G401.6 (cell line): ENCODE results near the gene EBF3.

Source experiments
- FAIRE-seq: peaks from 2 replicates; lab custom pipeline; 2012; peaks lifted over from hg19 to GRCh38; lab: Jason Lieb, UNC

Gene EBF3

DNA sequence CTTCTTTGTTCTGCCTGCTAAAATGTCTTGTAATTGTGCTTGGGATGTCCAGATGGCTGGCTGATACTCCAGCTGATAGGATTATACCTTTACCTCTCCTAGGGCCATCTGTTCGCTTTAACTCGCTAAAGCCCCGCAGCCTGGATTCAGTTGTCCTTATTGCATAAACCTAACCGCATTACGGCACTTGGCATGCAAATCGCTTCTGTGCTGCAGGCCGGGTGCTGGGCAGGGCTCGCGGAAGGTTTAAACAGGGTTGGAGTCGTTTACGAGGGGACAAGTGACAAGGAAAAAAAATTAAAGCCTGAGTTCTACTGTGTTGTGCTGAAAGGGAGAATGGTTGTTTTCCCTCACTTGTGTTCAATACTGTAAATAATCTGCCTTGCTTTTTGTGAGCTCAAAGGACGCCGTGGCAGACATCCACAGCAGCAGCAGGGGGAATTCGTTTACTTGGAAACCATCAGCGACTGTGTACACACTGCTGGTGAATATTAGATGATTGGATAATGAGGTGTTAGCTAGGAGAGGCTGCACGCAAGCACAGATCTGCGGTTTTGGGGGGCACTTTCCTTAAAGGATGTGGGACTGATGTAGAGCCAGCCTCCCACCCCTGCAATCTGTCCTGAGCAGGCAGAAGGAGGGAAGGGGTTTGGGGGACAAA is 93.0 kb downstream of the EBF3 start:
- FAIRE-seq = no peak

DNA sequence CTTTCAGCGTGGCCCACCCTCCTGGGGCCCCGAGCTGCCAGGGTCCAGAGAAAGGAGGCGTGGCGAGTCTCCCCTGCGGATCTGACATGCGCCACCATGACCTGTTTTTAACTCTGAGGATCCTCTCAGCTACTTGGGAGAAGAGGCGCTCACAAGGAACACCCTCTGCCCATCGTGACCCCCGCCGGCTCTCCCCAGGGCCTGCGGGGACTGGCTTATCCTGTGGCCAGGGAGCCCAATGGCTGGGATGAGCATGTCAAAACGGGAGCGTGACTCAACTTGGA is 93.7 kb downstream of the EBF3 start:
- FAIRE-seq = no peak

DNA sequence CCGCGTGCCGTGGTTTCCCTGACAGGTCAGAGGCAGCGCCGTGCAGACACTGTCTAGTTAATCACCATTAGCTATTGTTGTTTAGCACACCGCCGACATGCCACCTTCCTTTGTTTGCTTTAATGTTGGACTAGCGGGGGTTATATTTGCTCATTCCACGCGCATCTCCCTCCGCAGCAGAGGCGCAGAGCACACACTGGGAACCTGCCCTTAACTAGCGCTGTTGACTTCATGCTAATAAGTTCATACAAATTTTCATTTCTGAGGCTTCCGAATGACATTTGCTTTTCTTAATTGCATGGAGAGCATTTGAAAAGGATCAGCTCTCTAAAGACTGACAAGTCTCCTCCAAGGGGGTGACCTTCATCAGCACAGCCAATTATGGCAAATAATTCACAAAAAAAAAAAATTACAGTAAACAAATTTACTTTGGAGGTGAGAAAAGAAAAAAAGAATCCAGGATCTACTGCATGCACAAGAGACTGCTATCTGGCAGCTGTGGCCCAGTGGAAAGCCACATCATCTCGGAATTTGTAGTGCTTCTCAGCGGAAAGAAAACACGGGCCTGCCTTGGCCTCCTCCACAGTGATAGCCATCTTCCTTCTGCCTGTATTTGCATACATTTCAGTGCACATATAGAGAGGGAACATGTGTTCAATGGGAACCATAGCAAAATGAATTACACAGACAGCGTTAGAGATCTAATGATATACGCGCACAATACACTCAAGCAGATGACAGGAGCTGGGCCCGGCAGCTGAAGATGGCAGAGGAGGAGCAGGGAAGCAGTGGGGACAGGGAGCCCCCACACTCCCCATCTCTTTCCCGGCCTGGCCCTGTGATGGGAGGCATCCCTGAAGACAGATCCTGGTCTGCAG is 94.2 kb downstream of the EBF3 start:
- FAIRE-seq = no peak

DNA sequence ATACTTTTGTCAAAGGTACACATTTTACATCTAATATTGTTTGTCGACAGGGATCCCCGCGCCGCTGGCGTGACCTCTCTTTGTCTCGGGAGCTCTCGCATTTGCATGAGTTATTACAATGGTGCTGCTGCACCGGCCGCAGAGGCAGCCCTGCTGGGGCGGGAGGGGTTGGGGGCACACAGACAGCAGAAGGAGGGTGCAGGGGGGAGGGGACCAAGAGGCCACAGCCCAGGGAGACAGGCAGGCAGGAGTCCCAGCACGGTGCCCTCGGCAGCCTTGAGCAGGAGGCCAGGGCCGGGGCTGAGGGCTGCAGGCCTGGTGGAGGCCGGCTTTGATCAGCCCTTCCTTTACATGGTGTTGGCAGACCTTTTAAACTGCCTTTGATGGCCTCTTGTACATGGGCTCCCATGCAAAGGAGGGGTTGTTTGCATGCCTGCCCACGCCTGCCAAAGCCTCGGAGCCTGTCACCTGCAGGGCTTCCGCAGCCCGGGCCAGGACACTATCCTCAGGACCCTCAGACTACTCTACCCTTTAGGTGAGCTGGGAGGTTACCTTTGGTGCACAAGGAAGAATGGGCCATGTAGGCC is 95.5 kb downstream of the EBF3 start:
- no peak for FAIRE-seq

DNA sequence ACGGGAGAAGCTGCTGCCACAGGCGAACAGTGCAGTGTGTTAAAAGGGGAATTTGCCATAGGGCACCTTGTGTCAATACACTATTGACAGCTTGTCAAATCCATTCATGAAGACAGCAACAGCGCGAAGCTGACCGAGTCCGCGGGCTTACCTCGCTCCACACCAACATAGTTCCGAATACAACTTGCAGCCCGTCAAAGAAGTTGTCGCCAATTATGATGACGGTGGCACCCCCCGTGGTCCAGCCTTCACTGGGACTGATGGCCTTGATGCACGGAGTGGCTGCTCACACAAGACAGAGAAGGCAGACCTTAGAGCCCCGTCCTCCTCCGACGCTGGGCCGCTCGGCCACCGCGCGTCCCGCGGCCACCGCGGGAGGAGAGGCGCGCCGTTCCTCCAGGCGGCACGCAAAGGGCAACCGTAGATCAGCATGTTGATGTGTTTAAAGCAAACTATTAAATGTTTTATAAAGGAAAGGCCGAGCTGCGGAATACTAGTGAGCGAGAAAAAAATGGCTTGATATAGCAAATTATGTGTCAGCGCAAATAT is 96.4 kb downstream of the EBF3 start:
- FAIRE-seq = no peak

DNA sequence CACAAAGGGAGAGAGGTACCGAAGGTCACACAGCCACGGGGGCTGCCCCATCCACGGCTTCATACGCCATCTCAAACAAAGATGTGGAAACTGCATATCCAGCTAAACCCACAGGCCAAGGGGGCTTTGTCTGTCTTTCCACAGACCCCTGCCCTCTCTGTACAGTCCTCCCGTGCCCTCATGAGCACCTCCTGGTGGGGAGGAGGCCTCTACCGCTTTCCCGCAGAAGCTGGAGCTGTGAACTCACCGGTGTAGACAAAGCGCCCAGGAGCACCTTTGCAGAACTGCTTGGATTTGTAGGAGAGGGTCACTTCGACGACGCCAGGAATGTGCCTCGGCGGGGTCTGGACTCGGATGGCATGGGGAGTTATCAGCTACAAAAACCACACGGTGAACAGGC is 97.2 kb downstream of the EBF3 start:
- FAIRE-seq = no peak

DNA sequence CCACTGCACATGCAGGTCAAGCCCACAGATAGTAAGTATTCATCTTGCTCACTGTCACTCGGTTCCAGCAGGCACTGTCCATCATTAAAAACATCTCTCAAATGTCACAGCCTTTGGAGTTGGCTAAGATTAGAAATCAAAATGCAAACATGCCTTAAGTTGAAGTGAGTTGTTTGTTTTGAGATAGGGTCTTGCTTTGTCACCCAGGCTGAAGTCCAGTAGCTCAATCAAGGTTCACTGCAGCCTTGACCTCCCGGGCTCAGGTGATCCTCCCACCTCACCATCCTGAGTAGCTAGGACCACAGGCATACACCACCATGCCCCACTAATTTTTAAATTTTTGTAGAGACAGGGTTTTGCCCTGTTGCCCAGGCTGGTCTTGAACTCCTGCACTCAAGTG is 98.1 kb downstream of the EBF3 start:
- FAIRE-seq = no peak

DNA sequence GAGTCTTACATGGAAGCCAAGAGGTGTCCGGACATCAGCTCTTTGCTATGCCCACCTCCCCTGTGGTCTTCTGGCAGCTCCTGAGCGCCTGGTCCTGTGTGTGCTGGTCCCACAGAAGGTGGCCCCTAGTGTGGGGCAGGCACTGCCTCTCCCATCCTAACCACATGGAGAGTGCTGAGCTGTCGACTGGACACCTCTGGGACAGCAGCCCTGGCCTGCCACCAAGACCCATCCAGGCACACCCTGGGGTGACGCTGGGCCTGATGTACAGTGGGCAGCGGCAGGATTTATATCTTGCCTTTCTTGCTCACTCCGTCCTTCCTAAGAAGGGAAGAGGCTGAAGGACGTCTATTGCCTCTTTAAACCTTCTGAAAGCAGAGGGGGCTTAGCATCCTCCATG is 98.7 kb downstream of the EBF3 start:
- FAIRE-seq = no peak

DNA sequence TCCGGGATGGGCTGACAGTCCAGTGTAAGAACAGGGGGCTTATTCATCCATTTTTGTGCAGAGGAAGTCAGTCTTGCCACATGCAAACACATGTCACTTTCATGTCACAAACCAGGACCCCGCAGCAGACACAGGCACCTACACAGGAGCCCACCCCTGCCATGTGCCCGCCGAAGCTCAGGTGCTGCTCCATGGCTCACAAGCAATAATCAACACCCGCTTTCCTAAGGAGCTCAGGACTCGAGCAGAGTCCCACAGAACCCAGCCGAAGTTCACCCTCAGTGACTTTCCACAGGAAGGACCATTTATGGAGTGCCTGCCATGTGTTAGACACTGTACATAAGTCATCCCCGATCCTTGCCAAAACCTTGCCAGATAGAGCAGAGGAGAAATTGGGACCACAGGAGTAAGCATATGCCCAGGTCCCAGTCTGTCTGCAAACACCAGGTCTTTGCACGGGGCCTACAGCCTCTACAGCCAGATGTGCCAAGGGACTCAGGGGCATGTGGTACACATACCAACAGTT is 99.4 kb downstream of the EBF3 start:
- no peak for FAIRE-seq

DNA sequence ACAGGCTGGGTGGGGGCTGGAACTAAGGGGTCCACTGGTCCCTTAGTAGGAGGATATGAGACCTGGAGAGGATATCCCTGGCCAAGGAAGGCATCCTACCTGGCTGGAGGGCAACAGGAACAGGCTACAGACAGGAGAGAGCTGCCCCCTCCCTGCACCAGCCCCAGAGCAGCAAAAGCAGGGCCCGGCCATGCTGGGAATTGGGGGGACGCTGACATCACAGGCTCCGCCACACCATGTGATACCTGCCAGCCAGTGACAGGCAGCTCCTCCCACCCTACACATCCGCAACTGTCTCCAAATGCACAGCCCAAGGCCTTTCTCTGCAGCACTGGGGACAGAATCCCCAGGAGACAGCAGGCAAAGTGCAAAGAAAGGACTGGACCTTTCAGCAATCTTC is 100.0 kb downstream of the EBF3 start:
- FAIRE-seq = no peak

DNA sequence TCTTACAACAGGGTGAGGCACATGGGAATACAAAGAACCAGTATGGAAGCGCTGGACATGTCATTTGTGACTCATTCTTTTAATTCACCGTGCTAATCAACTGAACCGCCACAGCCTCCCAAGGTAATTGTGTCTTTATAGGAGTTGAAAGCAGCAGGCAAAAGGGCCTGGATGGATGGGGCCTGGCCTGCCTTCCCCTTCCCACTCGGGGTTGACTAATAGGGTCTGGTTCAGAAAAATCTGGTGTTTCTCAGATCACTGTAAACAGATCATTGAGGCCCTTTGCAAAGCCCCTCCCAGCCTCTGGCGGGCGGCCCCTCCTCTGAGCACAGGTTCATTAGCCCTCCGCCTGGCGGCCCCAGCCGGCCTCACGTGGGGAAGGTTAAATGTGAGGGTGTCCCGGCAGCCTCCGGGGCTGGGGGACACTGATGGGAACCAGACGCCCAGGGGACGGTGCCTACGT is 100.8 kb downstream of the EBF3 start:
- FAIRE-seq = no peak

DNA sequence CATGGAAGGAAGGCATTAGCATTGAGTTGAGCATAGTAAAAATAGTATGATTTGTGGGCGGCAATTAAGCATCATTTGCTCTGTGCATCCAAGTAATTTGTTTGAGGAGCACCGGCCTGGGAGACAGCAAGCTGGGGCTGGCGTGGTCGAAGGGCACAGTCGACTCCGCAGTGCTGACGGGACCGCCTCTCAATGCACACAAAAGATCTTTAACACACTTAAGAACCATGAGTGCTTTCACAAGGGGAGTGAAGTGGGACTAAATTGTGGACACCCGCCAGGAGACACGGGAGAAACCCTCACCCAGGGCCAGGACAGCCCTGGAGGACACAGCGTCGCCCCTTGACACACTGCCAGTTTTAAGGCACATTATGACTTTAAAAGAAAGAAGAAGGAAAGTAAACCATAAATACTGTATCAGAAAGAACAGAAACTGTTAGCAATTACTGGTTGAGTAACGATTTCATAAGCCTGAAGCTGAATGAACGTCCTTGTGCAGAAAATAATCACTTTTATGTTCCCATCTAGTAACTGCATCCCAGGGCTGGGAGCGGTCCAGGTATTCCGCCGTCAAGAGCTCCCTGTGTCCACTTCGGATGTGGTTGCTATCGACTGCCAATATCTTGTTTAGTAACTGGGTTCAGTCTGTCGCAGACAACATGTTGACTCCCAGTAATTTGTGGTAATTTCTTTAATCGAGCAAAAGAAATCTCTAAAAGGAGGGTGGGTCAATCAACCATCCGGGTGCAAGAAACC is 102.1 kb downstream of the EBF3 start:
- no peak for FAIRE-seq

DNA sequence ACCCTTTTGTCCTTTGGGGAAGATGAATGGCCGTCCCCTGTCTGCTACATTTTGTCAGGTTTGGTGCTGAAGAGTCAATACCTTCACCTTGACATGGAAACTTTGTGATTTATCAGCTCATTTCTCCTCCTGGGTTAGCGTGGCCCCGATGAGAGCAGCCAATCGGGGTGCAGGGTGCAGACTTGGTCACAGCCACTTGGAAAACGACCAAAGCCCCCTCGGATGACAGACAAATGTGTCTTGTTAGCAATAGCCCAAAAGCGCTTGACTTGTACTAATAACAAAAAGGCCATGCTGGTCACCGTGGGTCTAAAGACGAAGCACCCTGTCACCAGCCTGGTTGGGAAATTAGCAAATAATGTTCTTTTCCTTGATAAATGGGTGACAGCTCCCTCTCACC is 103.7 kb downstream of the EBF3 start:
- no peak for FAIRE-seq

DNA sequence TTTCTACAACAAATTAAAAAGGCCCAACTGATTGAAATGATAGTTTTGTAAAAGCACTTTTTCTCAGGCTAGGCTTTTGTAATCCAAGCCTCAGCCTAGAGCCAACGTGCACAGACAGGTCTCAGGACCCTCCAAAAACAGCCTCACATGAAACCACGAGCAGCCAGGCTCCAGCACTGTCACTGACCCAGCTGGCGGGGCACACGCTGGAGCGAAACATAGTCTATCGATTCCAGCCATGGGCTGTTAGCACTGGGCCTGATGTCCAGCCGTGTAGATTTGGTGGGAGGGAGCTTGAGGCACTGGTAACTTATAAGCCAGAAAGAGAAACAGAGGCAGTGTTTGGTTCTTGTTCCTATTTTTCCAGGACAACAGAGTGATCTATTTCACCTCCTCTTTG is 104.5 kb downstream of the EBF3 start:
- no peak for FAIRE-seq

DNA sequence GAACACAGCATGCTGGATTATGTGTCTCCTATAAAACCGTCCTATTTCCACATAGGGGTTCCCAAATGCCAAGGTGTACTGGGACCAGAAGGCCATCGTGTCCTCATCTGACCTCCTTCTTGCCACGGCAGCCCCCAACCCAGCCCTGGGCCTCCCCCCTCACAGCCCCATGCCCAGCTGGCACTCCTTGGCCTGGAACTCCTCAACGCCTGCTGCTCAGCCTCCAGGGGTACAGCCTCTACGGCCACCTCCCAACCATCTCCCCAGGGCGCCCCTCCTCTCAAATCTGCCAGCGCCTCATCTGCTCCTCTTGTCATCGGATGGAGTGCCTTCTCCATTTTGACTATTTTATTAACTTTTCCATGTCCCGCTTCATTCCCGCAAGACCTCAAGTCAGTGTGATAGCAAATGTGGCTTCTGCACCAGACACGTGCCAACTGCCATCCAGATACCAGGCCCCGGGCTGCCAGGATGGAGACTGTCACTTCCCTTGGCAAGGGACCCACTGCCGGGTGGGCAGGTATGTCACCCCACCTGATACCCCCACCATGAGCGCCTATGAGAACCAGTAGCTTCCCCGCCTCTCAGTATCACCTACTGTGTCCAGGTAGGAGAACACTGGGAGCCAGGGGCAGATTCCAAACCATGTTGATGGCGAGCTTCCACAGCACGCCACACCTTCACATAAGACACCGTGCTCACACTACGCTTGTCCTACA is 106.7 kb downstream of the EBF3 start:
- no peak for FAIRE-seq

DNA sequence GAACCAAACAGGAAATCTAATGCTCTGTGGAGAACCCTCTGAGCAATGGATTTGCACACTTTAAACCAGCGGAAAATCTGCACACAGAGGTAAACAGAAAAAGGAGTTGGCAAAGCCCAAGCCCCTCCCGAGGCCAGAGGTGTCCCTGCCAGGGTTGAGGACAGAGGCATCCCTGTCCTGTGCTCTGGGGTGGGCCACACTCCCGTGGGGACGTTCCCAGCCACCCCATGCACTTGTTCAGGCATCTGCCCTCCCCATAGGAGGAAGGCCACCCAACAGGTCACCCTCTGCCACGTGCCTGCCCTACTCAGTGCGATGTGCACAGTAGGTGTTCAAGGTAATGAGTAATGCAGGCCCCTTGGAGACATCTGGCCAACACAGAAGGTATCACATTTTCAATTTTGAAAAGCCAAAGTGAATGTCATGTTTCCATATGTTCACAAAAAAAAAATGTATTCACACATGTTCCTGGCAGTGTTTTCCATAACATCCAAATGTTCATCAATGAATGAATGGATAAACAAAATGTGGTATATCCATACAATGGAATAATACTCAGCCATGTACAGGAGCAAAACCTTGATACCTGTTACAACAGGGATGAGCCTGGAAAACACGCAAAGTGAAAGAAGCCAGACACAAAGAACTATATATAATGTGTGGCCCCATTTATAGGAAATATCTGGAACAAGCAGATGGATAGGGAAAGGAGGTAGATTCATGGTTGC is 108.1 kb downstream of the EBF3 start:
- FAIRE-seq = no peak

DNA sequence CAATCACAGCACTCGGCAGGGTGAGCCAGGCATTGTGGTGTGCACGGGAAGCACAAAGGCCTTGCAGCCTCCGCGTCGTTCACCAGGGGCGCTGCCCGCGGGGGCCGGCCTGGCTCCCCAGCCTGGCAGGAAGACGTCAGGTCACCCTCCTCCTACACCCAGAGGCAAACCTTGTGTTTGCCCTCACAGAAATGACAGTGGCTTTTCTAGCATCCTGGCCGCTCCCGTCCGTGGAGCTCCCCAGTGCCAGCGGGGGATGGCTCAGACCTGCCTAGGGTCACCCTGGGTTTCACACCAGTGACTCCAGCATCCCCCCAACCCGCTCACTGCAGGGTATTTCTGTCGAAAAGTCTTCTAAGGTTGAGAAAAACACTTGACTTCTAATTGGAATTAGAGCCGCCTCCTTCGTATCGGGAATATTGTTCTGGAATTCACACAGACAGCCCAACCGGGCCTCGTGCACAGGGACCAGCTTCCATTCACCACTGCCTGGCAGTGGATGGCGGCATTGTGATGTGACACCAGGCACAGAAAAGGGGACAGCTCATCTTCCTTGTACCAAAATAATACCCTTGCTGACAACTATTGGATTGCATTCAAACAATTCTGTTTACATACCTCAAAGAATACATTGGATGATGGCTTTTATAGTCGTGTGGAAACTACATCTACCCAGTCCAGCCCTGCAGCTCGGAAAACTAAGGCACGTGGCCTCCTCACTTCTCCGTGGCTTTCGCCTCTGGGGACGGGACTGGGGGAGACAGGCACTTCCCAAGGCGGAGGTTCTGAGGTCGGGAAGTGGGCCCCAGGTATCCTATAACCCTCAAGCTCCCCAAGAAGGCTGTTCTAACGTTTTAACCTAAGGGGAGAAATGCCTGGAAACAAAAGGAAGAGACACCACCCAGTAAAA is 109.0 kb downstream of the EBF3 start:
- no peak for FAIRE-seq

DNA sequence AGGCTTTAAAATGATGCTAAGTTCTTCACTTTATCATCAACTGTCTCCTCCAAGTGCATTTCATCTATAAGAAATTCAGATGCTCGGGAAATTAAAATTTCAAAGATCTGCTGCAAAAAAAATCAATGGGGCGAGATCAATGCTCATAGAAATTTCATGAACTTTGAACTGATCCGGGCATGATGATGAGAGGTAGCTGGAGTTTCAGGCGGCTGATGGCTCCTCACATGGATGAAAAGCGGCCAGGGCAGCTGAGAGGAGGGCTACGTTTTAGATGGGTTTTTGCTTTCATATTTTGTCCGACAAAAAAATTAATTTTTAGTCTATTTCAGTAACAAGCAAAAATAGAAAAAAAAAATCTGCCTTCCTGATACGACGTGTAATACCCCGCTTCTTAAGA is 109.9 kb downstream of the EBF3 start:
- no peak for FAIRE-seq

DNA sequence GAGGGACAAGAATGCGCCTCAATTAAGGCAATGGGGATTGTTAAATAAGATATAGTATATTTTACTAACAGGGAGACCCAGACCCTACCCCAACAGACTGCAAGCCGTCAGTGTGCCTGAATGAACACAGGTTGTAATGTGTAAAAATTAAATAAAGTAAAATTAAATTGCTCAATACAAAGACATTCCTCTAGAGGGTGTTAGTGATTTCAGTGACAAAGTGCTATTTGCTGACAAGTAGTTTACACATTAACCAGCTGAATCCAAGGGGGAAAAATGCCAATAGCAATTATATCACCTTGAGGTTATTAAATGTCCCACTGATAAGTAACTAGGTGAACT is 110.5 kb downstream of the EBF3 start:
- FAIRE-seq = peak; percentile 72
